HCEC 1CT (cell line): Measurements from ENCODE around the gene CCDC192.

Experiments used
- DNase-seq: peaks from one replicate; pipeline ENCODE4 v3.0.0-alpha.2; 2017

Gene CCDC192

DNA sequence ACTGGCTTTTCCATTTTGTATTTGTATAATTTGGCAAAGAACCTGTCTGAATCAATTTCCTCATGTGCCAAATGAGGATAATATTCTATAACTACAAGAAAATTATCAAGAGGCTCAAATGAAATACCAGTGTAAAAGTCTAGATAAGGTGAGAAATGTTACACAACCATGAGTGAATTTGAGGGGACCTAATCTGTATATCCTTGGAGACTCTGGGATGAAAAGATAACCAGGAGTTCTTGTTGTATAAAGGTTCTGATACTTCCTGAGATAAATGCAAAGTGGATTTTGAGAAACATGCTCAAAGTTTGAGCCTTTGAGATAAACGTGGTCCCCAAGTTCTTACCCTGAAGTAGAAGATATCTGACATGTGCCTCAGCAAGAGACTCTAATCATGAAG is 260.0 kb downstream of the CCDC192 start:
- DNase-seq = no peak

- DNase-seq = no peak
These were observed 260.7 kb downstream of the CCDC192 start for GRCh38 chr5:127963931-127964330.

- no peak for DNase-seq
These were observed 264.3 kb downstream of the CCDC192 start for GRCh38 chr5:127967323-127967982.

GRCh38 chr5:127967983-127968592 is 264.9 kb downstream of the CCDC192 start:
- no peak for DNase-seq

- DNase-seq = no peak
These were observed 265.8 kb downstream of the CCDC192 start for GRCh38 chr5:127969002-127969401.

- no peak for DNase-seq
These were observed 266.5 kb downstream of the CCDC192 start for GRCh38 chr5:127969651-127970050.

DNA sequence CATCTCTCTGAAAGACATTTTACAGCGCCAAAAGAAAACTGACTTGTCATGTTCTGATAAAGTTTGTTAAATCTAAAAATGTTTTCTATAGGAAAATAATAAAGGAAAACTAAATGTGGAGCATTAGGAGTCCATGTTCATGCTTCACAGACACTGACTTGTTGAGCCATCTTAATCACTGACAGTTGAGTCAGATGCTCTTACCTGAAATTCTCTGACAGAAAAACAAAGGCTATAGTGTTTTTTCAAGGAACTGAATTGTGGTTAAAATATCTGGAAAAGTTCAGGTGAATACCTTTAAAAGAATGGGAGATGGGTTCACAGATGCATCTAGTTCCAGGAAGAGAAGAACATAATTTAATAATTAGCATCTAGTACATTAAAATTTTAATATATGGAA is 266.9 kb downstream of the CCDC192 start:
- DNase-seq = no peak

- DNase-seq = no peak
These were observed 267.7 kb downstream of the CCDC192 start for GRCh38 chr5:127970854-127971425.

DNA sequence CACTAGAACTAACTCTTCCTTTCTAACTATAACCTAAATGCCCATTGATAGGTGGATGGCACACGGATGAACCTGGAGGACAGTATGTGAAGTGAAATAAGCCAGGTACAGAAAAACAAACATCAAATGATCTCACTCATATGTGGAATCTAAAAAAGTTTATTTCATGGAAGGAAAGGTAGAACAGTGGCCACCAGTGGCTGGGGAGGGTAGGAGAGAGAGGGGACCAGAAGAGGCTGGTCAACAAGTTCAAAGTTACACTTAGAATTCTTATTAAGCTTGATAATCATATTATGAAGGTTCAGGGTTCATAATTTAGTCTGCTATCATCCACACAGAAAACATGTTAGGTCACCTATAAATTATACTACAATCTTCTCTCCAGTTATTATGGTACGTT is 272.8 kb downstream of the CCDC192 start:
- no peak for DNase-seq

- no peak for DNase-seq
These were observed 273.3 kb downstream of the CCDC192 start for GRCh38 chr5:127976525-127976924.

DNA sequence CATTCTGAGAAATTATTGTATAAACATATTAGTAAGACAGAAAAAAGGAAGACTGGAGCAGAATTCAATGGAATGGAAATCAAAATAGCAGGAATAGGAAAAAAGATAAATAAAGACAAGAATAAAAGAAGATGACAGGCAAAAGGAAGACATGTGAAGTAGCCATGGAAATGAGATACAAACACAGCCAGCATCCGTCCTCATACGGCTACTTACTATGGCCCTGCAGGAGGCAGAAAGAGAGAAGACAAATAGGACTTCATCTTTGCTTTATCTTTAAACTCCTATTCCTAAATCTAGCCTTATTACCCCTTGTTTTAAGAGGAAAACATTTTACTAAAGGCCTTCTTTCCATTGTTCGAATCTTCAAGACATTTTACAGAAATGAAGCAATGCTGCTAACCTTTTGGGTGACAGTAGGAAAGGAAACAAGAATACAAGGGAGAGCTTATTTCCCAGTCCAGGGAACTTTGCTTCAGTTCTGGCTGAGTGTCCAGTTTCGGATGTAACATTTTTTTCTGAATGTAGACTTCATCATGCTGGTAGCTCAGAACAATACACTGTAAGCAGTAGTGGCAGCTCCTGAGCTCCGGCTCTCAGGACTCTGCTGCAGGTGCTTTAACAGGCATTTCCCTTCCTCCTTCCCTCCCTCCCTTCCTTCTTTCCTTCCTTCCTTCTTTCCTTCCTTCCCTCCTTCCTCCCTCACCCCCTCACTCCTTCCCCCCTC is 274.0 kb downstream of the CCDC192 start:
- no peak for DNase-seq

DNA sequence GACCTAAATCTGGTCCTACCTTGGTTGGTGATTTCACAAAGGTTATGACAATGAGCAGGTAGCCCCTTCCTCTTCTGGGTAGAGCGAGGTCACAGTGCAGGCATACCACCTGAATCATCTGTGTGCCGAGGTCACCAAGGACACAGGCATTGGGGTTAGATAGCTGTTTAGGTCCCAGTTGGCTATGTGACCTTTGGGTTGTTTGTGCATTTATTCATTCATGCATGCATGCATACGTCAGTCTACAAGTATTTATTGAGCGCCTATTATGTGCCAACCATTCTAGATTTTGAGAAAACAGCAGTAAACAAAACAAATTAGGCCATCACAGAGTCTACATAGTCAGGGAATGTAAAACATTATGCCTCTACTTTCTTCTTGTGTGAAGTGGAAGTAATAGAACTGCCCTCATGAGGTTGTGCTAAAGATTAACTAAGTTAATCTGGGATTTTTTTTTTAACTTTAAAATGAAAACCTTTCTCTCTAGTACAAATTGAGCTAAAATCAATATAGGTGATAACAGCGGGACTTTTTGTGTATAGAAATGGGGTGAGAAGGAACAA is 275.6 kb downstream of the CCDC192 start:
- DNase-seq = no peak

GRCh38 chr5:127979475-127979874 is 276.3 kb downstream of the CCDC192 start:
- no peak for DNase-seq

GRCh38 chr5:127980843-127981242 is 277.7 kb downstream of the CCDC192 start:
- DNase-seq = no peak

- DNase-seq = no peak
These were observed 278.3 kb downstream of the CCDC192 start for GRCh38 chr5:127981498-127981897.

GRCh38 chr5:127985811-127986325 is 282.7 kb downstream of the CCDC192 start:
- DNase-seq = no peak

DNA sequence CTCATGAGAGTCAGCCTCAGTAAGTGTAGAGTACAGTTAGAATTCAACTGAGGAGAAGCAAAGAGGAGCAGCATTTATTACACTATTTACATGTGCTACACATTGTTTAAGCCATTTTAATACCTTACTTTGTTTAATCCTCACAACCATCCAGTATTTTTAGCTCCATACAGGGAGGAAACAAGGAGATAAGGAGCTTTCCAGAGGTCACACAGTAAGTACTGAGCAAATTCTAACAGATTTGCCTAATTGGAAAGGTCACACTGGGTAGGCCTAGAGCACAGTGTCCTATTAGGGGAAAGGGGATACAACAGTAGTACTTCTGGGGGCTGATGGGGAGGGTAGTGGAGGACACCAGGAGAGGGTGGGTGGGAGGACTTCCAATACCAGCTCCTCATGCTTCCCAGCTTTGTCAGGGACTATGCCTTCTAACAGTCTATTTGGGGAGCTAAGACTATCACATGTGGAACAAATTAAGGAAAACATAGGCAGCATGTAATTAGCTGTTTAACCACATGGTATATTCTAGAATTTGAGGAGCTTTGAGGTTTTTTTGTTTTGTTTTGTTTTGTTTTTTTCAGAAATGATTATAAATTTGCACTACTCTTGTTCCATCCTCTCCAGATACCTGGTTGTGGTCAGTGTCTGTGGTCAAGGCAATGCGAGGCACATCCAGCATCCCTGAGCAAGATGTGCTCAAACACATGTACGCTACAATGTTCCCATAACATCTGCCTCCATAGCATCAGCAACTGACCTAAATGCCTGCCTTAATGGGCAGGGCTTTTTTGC is 284.4 kb downstream of the CCDC192 start:
- no peak for DNase-seq

DNA sequence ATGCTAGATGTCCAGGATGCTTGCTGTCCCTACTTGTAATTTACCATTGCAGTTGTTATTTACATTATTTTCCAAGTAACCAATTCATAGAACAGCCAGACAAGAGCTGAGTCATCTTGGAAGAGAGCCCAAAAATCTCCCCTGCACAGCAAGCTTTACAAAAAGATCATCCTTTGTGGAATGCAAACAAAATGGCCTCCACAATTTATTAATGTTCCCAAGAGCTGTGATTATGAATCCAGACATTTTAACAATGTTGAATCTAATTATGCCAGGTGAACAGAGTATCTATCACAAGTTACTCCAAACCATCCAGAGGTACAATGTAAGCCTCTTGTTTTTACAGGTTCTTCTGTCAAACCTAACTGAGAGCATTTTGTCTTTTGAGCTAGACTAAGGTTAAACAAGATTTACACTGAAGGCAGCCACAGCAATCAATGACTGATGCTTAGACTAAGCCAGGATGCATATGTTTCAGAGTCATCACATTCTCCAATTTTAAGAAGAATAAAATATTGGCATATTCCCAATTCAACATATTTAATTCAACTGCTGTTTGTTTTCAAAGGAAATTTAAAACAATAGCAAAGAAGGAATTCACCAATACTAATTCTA is 285.1 kb downstream of the CCDC192 start:
- peak; percentile 91 for DNase-seq
